T-cell (primary cell): Measurements from ENCODE around the gene PGM5. TPM values are rescaled to one million over a fixed set of nuclear protein-coding genes. Genes with fewer than 3 reads are reported as not detected.

Experiments
- ATAC-seq, 4 experiments: fragments of 200-7000 bp in 3 of 4; fragments of 150-1000 bp in 1 of 4; cut with Tn5 transposase; replicated peaks in 1 of 4; 1 replicate in 3 of 4; 2 replicates in 1 of 4; pipeline ENCODE4 v1.10.0; 2021; ENCODE audit warnings: moderate library complexity in 3 of 4, mild to moderate bottlenecking in 2 of 4, moderate number of reproducible peaks in 1 of 4
- CTCF ChIA-PET, 2 donors: fragments of 300-600 bp; sonication (Branson Sonifier 250); formaldehyde crosslinking; loops; one replicate each; lab custom pipeline; 2022; ENCODE audit warnings: antibody characterized with exemption in 2 of 2; lab: Charles Lee
- POLR2A ChIA-PET, 2 donors: fragments of 300-600 bp; sonication (Branson Sonifier 250); formaldehyde crosslinking; loops; one replicate each; lab custom pipeline; 2022; ENCODE audit warnings: antibody characterized with exemption in 2 of 2; lab: Charles Lee
- DNase-seq, 35 experiments: peaks; one replicate each; pipeline versions ENCODE4 v3.0.0 to v3.0.0-alpha.2; 2013 to 2023
- H3K27ac ChIP-seq: one replicate; pipeline ENCODE4 v1.5.1; 2013; ENCODE audit warnings: low read length
- H3K27me3 ChIP-seq, 2 experiments: replicated peaks in 1 of 2; 1 replicate in 1 of 2; 2 replicates in 1 of 2; pipeline versions ENCODE4 v1.6.1 to v1.7.0; 2013; ENCODE audit warnings: low read length in 1 of 2, mixed read lengths in 1 of 2; ENCODE audit not compliant: control insufficient read depth in 2 of 2, insufficient read depth in 2 of 2; ENCODE audit errors: extremely low read depth in 1 of 2
- H3K36me3 ChIP-seq, 2 donors: 1 replicate in 1 of 2; 2 replicates in 1 of 2; pipeline versions ENCODE4 v1.6.1 to v1.7.0; 2013; ENCODE audit warnings: low read length in 1 of 2; ENCODE audit not compliant: control insufficient read depth in 2 of 2, insufficient read depth in 1 of 2; ENCODE audit errors: extremely low read depth in 1 of 2
- H3K4me1 ChIP-seq, 2 experiments: 1 replicate in 1 of 2; 2 replicates in 1 of 2; pipeline versions ENCODE4 v1.6.1 to v1.7.0; 2013; ENCODE audit warnings: low read length in 2 of 2, mixed read lengths in 1 of 2; ENCODE audit not compliant: insufficient read depth in 2 of 2, control insufficient read depth in 1 of 2; ENCODE audit errors: extremely low read depth in 1 of 2
- H3K4me3 ChIP-seq, 2 donors: 1 replicate in 1 of 2; 2 replicates in 1 of 2; pipeline versions ENCODE4 v1.5.1 to v1.7.0; 2013; ENCODE audit warnings: mild to moderate bottlenecking in 2 of 2, low read length in 1 of 2, moderate library complexity in 1 of 2; ENCODE audit not compliant: control insufficient read depth in 1 of 2; ENCODE audit errors: extremely low read depth in 1 of 2
- H3K9me3 ChIP-seq: 2 replicates; pipeline ENCODE4 v1.7.0; 2013
- H3K27ac Mint-ChIP-seq, 2 donors: one replicate each; pipeline ENCODE4 v1.8.0; 2020 to 2021; ENCODE audit warnings: mild to moderate bottlenecking in 2 of 2, mixed read lengths in 2 of 2
- H3K27me3 Mint-ChIP-seq, 2 donors: one replicate each; pipeline ENCODE4 v1.8.0; 2021 to 2022; ENCODE audit warnings: mixed read lengths in 2 of 2
- H3K36me3 Mint-ChIP-seq: one replicate; pipeline ENCODE4 v1.8.0; 2021; ENCODE audit warnings: mixed read lengths
- H3K4me1 Mint-ChIP-seq, 3 donors: one replicate each; pipeline ENCODE4 v1.8.0; 2020 to 2022; ENCODE audit warnings: mixed read lengths in 3 of 3, mild to moderate bottlenecking in 1 of 3
- H3K4me3 Mint-ChIP-seq, 3 donors: one replicate each; pipeline ENCODE4 v1.8.0; 2020 to 2022; ENCODE audit warnings: mild to moderate bottlenecking in 3 of 3, mixed read lengths in 3 of 3, moderate library complexity in 3 of 3
- H3K9me3 Mint-ChIP-seq, 3 donors: one replicate each; pipeline ENCODE4 v1.8.0; 2020 to 2022; ENCODE audit warnings: mixed read lengths in 3 of 3
- WGBS: methylation state at CpG from one replicate; pipeline ENCODE4 v1.1.5; 2013; ENCODE audit warnings: missing lambda C conversion rate; ENCODE audit not compliant: insufficient coverage; 5-methylcytosine and 5-hydroxymethylcytosine counted together
- total RNA-seq, 35 experiments: library from RNA in 6 of 35; stranded (reverse) in 6 of 35; fragments of 120-200 nt in 1 of 35; gene quantifications; one replicate each; pipeline versions ENCODE4 v1.2.1 to v1.2.4 and lab custom pipeline; 2013 to 2026

The PGM5 gene
- total RNA-seq, 5 donors from 2014 or later (not counting 1 experiment from before 2014, with no cell fraction given) = 0.20 to 0.69 (median 0.32) TPM; not detected in 1

DNA sequence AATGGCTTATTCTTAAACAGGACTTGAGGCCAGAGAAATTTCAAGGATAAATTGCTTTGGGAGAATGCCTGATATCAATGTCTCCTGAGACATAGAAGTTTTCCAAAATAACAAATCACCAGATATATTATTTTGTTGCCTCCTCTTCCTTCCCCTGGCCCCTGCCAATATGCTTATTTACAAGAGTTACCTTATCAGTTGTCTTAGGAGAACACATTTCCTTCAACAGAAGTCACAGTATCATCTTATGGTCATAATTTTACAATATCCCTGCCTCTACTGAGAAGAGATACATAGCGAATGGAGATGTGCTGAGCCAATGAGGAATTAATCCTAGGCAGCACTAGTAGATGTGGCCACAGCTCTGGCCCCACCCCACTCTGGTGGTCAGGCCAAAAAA is 141.2 kb downstream of the PGM5 start:
- Histone ChIP-seq H3K9me3 (no peaks in the 10 kb centered on the region), H3K4me1 (no peaks in the 10 kb centered on the region), H3K27ac (no peak overlapping the region), H3K4me3 (no peak overlapping the region), H3K36me3 (no peaks in the 10 kb centered on the region), H3K27me3 (no peaks in the 10 kb centered on the region)
- DNase-seq (no peak), ATAC-seq (no peak)
- H3K9me3 Mint-ChIP-seq = no peaks in the 10 kb centered on the region
- POLR2A ChIA-PET = no interaction called here
- WGBS = no CpG with 5 or more reads among the region's 1 CpG
- no peak overlapping the region for H3K4me3 Mint-ChIP-seq
- no peaks in the 10 kb centered on the region for H3K36me3 Mint-ChIP-seq
- CTCF ChIA-PET = no interaction called here
- no peaks in the 10 kb centered on the region for H3K4me1 Mint-ChIP-seq
- H3K27me3 Mint-ChIP-seq = peaks cover 3 to 16% of the 10 kb centered on the region in 2 donors
- no peak overlapping the region for H3K27ac Mint-ChIP-seq

DNA sequence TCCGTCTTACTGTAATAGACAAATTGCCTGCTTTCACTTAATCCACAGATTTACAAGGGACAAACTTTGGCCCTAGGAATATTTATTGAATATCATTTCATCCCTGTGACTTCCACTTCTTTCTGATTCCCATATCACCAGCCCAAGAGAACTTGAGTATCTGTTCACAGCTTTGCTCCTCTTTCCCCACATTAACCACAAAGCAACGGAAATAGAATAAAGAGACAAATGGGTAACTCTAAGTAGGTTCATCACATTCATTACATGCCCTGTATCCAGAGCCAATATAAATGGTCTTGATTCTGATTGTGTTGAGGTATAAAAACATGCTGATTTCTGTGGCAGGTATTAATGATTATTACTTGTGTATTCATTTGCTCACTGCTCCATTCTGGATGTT is 142.4 kb downstream of the PGM5 start:
- Mint-ChIP-seq H3K27ac (no peak overlapping the region), H3K9me3 (no peaks in the 10 kb centered on the region), H3K36me3 (no peaks in the 10 kb centered on the region), H3K27me3 (peaks cover 0 to 15% of the 10 kb centered on the region in 2 donors), H3K4me3 (no peak overlapping the region), H3K4me1 (no peaks in the 10 kb centered on the region)
- POLR2A ChIA-PET = no interaction called here
- H3K27me3 ChIP-seq = no peaks in the 10 kb centered on the region
- CTCF ChIA-PET = interaction anchor here in 1 of 2 donors (0.6 kb wide), 1 partner anchor 20 kb away, joined by 3 read pairs; no protein-coding TSS in a partner anchor
- ATAC-seq = no peak
- no peaks in the 10 kb centered on the region for H3K9me3 ChIP-seq
- H3K4me3 ChIP-seq = no peak overlapping the region
- no peak for DNase-seq
- H3K36me3 ChIP-seq = no peaks in the 10 kb centered on the region
- no peak overlapping the region for H3K27ac ChIP-seq
- no peaks in the 10 kb centered on the region for H3K4me1 ChIP-seq
- WGBS = 50% methylated on average over 1 of the region's 2 CpGs

DNA sequence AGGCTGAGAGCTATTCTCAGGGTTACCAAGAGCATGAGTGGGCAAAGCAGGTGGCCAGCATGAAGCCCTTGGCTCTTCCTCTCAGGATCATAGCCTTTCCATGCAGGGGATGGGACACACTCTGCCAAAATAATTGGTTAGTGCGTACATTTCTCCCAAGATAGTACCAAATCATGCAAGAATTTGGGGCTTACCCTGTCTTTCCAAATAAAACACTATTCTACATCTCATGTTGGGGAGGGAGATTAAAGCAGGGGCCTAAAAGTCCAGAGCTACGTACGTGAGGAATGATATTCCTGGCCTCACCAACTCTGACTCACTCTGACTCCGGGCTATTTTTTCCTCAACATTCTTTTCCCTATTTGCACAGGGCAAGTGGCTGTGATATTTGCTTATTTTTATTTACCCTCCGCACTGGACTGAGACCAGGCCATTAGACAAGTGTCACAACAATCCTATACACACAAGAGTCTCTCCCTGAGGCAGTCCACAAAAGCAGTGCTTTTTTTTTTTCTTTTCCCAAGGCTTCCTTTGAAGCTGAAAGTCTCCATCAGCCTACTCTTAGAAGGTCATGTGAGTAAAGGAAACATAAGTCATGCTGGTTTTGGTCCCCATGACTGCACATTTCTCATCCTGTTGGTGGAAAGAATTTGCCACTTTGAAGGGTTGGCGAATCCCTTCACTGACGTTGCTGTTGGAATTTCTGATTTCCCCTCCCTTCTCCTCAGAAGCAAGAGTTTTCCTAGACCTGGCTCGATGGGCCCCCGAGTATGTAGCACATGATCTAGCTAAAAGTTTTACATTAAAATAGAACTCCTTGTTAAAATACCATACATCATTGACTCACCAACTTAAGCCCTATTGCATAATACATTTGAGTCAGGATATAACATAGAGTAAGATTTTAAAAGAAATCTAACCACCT is 144.3 kb downstream of the PGM5 start:
- ChIA-PET CTCF (no interaction called here), POLR2A (interaction anchor here in 1 of 2 donors (0.6 kb wide), 1 partner anchor 12 kb away, joined by 3 read pairs; no protein-coding TSS in a partner anchor)
- H3K9me3 Mint-ChIP-seq = no peaks in the 10 kb centered on the region
- Histone ChIP-seq H3K9me3 (no peaks in the 10 kb centered on the region), H3K27ac (no peak overlapping the region), H3K27me3 (no peaks in the 10 kb centered on the region), H3K4me3 (no peak overlapping the region), H3K4me1 (no peaks in the 10 kb centered on the region), H3K36me3 (no peaks in the 10 kb centered on the region)
- DNase-seq (no peak), ATAC-seq (no peak)
- peaks cover 0 to 10% of the 10 kb centered on the region in 2 donors for H3K27me3 Mint-ChIP-seq
- H3K36me3 Mint-ChIP-seq = no peaks in the 10 kb centered on the region
- no peak overlapping the region for H3K4me3 Mint-ChIP-seq
- H3K4me1 Mint-ChIP-seq = no peaks in the 10 kb centered on the region
- H3K27ac Mint-ChIP-seq = no peak overlapping the region
- no CpG with 5 or more reads among the region's 9 CpGs for WGBS

DNA sequence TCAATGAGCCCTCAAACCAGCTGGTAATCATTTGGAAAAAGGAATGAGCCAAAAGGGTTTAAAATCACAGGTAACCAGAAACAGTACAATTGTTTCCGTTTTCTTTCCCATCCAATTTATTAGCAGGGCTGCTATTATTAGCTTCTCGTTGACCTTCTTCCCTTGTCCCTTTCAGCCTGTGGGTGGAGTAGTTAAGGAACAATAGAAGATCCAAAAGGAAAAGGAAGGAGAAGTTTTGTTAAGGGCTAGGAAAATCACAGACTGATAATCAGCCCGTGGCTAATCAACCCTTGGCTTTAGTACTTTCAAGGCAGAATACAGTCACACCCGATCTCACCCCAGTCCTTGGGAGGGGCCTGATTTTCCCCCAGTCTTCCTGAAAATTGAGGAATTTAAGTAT is 145.9 kb downstream of the PGM5 start:
- H3K27ac ChIP-seq = no peak overlapping the region
- no peaks in the 10 kb centered on the region for H3K9me3 ChIP-seq
- ATAC-seq = no peak
- ChIA-PET CTCF (no interaction called here), POLR2A (no interaction called here)
- no peaks in the 10 kb centered on the region for H3K9me3 Mint-ChIP-seq
- H3K4me1 ChIP-seq = no peaks in the 10 kb centered on the region
- H3K36me3 Mint-ChIP-seq = no peaks in the 10 kb centered on the region
- H3K4me3 Mint-ChIP-seq = no peak overlapping the region
- no peak overlapping the region for H3K27ac Mint-ChIP-seq
- no peaks in the 10 kb centered on the region for H3K36me3 ChIP-seq
- no peaks in the 10 kb centered on the region for H3K4me1 Mint-ChIP-seq
- H3K4me3 ChIP-seq = no peak overlapping the region
- DNase-seq = no peak
- H3K27me3 Mint-ChIP-seq = peaks cover 0 to 10% of the 10 kb centered on the region in 2 donors
- no CpG with 5 or more reads among the region's 4 CpGs for WGBS
- no peaks in the 10 kb centered on the region for H3K27me3 ChIP-seq

- Histone ChIP-seq H3K27ac (no peak overlapping the region), H3K9me3 (no peaks in the 10 kb centered on the region), H3K4me1 (no peaks in the 10 kb centered on the region), H3K27me3 (no peaks in the 10 kb centered on the region), H3K4me3 (no peak overlapping the region), H3K36me3 (no peaks in the 10 kb centered on the region)
- DNase-seq (no peak), ATAC-seq (no peak)
- Mint-ChIP-seq H3K27ac (no peak overlapping the region), H3K4me3 (no peak overlapping the region), H3K27me3 (peaks cover 0 to 7% of the 10 kb centered on the region in 2 donors), H3K4me1 (no peaks in the 10 kb centered on the region), H3K9me3 (no peaks in the 10 kb centered on the region), H3K36me3 (no peaks in the 10 kb centered on the region)
- 36% methylated on average over 2 of the region's 4 CpGs for WGBS
- CTCF ChIA-PET = no interaction called here
- POLR2A ChIA-PET = no interaction called here
Observed at GRCh38 chr9:68505681-68506409, 149.4 kb downstream of the PGM5 start.

DNA sequence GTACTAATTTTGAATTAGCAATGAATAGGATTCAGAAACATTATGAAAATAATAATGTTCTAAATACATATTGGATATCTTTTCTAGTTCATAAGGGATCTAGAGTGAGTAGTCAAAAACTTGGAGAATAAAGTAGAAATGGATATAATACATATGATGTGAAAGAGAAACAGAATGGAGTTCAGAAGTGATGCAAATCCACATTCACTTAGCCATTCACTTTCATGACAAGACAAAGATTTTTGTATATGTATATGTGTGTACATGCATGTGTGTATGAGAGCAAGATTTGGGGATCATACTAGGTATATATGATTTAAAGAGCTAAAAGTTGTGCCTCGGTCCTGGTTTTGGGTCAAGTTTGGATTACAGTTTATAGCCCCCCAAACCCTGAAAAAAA is 150.1 kb downstream of the PGM5 start:
- CTCF ChIA-PET = no interaction called here
- POLR2A ChIA-PET = no interaction called here
- H3K27me3 Mint-ChIP-seq = peaks cover 0 to 7% of the 10 kb centered on the region in 2 donors

More for the DNA sequence above, 150.1 kb downstream of the PGM5 start:
- Mint-ChIP-seq H3K36me3 (no peaks in the 10 kb centered on the region), H3K4me1 (no peaks in the 10 kb centered on the region), H3K4me3 (no peak overlapping the region), H3K9me3 (no peaks in the 10 kb centered on the region), H3K27ac (no peak overlapping the region)
- DNase-seq = no peak
- WGBS = no CpG with 5 or more reads among the region's 1 CpG
- no peak overlapping the region for H3K27ac ChIP-seq
- H3K4me3 ChIP-seq = no peak overlapping the region
- no peaks in the 10 kb centered on the region for H3K4me1 ChIP-seq
- H3K9me3 ChIP-seq = no peaks in the 10 kb centered on the region
- H3K27me3 ChIP-seq = no peaks in the 10 kb centered on the region
- no peaks in the 10 kb centered on the region for H3K36me3 ChIP-seq
- no peak for ATAC-seq
